GM12875 (cell line): ENCODE measurements around the gene ELOVL5.

Source experiments
- H3K4me3 ChIP-seq: one replicate; pipeline ENCODE4 v1.5.1; 2011; ENCODE audit warnings: low read depth, low read length, control low read depth
- CTCF ChIP-seq: IDR thresholded peaks from 2 replicates; pipeline ENCODE4 v1.5.1; 2011; ENCODE audit warnings: low read depth, mild to moderate bottlenecking, control low read depth, inconsistent platforms, low read length, moderate library complexity, borderline replicate concordance; ENCODE audit not compliant: insufficient read depth

Gene ELOVL5

GRCh38 chr6:53378208-53378607 lies 29.5 kb upstream of the ELOVL5 start:
- H3K4me3 ChIP-seq, result no peak overlapping the region
- TF ChIP-seq CTCF, result no peak

- H3K4me3 ChIP-seq, result no peak overlapping the region
Observed at GRCh38 chr6:53377793-53378192, 29.0 kb upstream of the ELOVL5 start.

DNA sequence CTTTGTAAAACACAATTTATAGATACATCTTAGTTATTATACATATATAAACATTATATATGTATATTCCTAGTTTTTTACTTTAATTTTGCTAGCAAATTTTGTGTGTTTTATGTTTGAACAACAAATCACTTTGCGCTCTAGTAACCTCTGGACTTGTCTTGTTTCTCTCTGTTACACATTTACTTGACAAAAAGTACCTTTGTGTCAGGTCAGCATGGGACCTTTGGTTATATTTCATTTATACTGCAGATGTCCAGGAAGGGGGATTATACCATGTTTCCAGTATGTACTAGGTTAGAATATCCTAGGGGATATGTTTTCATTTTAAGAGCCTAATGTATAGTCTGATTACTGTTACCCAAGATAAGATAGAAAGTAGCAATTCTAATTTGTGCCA lies 28.5 kb upstream of the ELOVL5 start:
- no peak overlapping the region for H3K4me3 ChIP-seq

More at GRCh38 chr6:53377793-53378192, 29.0 kb upstream of the ELOVL5 start:
- TF ChIP-seq CTCF, result no peak

DNA sequence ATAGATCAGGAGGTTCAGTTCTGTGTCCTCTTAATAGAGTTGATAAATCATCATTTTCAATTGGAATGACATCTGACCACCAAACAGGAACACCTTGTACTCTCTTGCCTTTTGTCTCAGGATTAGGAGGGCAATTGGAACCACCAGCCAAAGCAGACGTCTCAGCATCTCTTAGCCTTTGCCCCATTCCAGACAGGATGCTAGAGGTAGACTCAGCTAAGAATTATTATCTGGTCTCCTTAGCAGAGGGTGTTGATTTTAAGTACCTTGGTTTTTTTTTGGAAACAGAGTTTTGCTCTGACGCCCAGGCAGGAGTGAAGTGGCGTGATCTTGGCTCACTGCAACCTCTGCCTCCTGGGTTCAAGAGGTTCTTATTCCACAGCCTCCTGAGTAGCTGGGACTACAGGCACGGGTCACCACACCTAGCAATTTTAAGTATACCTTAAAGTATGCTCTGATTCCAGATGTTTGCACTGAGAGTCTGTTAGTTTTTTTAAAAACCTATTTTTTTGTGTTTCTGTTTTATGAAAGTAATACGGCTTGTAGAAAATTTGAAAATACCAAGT lies 28.0 kb upstream of the ELOVL5 start:
- no peak for TF ChIP-seq CTCF
- H3K4me3 ChIP-seq, result no peak overlapping the region

More for the DNA sequence above, 28.5 kb upstream of the ELOVL5 start:
- TF ChIP-seq CTCF, result no peak

DNA sequence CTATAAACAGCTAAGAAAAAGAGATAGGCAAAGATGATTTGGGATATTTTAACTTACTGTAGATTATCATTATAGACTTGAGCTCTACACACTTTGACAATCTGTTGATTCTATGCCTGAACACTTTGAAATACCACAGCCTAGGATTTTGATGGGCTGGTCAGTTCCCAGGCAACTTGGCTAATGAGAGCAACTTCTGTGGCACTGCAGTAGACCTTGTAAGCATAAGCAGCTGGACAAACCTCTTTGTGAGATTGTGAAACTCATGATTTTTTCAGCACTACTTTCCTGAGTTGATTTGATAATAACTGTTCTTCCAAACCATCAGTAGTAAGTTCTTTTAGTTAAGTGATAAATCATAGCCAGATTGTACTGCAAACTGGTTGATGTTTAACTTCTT lies 27.1 kb upstream of the ELOVL5 start:
- no peak overlapping the region for H3K4me3 ChIP-seq
- TF ChIP-seq CTCF, result no peak

- no peak for TF ChIP-seq CTCF
- no peak overlapping the region for H3K4me3 ChIP-seq
Observed at GRCh38 chr6:53373638-53374037, 24.9 kb upstream of the ELOVL5 start.

GRCh38 chr6:53369876-53370515 lies 21.2 kb upstream of the ELOVL5 start:
- no peak for TF ChIP-seq CTCF
- H3K4me3 ChIP-seq, result no peak overlapping the region
